ENCODE measurements around the gene ZNF365.

ZNF365 gene

GRCh38 chr10:62424026-62424425, 49.9 kb downstream of the ZNF365 start:
- TF ChIP-seq CTCF (conservative IDR thresholded peaks at IDR 0.05; ENCODE audit: low read depth, low read length), result no peak
- Histone ChIP-seq H3K27me3 (ENCODE audit: insufficient read depth, low read depth) (no peaks in the 10 kb centered on the region), H3K4me1 (ENCODE audit: low read depth, poor library complexity, severe bottlenecking) (no peaks in the 10 kb centered on the region), H4K20me1 (ENCODE audit: insufficient read depth) (no peaks in the 10 kb centered on the region), H3K27ac (no peak overlapping the region), H3K79me2 (ENCODE audit: insufficient read depth, low read depth) (no peaks in the 10 kb centered on the region), H2AFZ (ENCODE audit: low read depth) (no peak overlapping the region), H3K9ac (no peak overlapping the region), H3K4me3 (IDR thresholded peaks at IDR 0.05; ENCODE audit: insufficient read depth, low read depth, low read length) (no peak overlapping the region), H3K36me3 (ENCODE audit: insufficient read depth) (no peaks in the 10 kb centered on the region), H3K4me2 (no peak overlapping the region)

- no peaks in the 10 kb centered on the region for H3K27me3 ChIP-seq (ENCODE audit: insufficient read depth, low read depth)
- no peak overlapping the region for H3K27ac ChIP-seq
- H3K36me3 ChIP-seq (ENCODE audit: insufficient read depth), result no peaks in the 10 kb centered on the region
- H4K20me1 ChIP-seq (ENCODE audit: insufficient read depth), result no peaks in the 10 kb centered on the region
- no peak overlapping the region for H3K4me2 ChIP-seq
- H3K79me2 ChIP-seq (ENCODE audit: insufficient read depth, low read depth), result no peaks in the 10 kb centered on the region
- no peak overlapping the region for H2AFZ ChIP-seq (ENCODE audit: low read depth)
- H3K4me3 ChIP-seq (IDR thresholded peaks at IDR 0.05; ENCODE audit: insufficient read depth, low read depth, low read length), result no peak overlapping the region
- H3K4me1 ChIP-seq (ENCODE audit: low read depth, poor library complexity, severe bottlenecking), result no peaks in the 10 kb centered on the region
- no peak overlapping the region for H3K9ac ChIP-seq
- TF ChIP-seq CTCF (conservative IDR thresholded peaks at IDR 0.05; ENCODE audit: low read depth, low read length), result no peak
Observed at GRCh38 chr10:62426086-62426485, 51.9 kb downstream of the ZNF365 start.

- Histone ChIP-seq H4K20me1 (ENCODE audit: insufficient read depth) (no peaks in the 10 kb centered on the region), H3K4me2 (no peak overlapping the region), H3K79me2 (ENCODE audit: insufficient read depth, low read depth) (no peaks in the 10 kb centered on the region), H3K27ac (no peak overlapping the region), H3K4me1 (ENCODE audit: low read depth, poor library complexity, severe bottlenecking) (no peaks in the 10 kb centered on the region), H3K36me3 (ENCODE audit: insufficient read depth) (no peaks in the 10 kb centered on the region), H3K4me3 (IDR thresholded peaks at IDR 0.05; ENCODE audit: insufficient read depth, low read depth, low read length) (no peak overlapping the region), H2AFZ (ENCODE audit: low read depth) (no peak overlapping the region), H3K9ac (no peak overlapping the region), H3K27me3 (ENCODE audit: insufficient read depth, low read depth) (no peaks in the 10 kb centered on the region)
- no peak for TF ChIP-seq CTCF (conservative IDR thresholded peaks at IDR 0.05; ENCODE audit: low read depth, low read length)
Observed at GRCh38 chr10:62426600-62426999, 52.4 kb downstream of the ZNF365 start.

- no peaks in the 10 kb centered on the region for H3K79me2 ChIP-seq (ENCODE audit: insufficient read depth, low read depth)
- TF ChIP-seq CTCF (conservative IDR thresholded peaks at IDR 0.05; ENCODE audit: low read depth, low read length), result no peak
- H3K4me1 ChIP-seq (ENCODE audit: low read depth, poor library complexity, severe bottlenecking), result peaks cover 21% of the 10 kb centered on the region
- no peak overlapping the region for H3K9ac ChIP-seq
- H3K27ac ChIP-seq, result no peak overlapping the region
- H4K20me1 ChIP-seq (ENCODE audit: insufficient read depth), result no peaks in the 10 kb centered on the region
- H3K4me2 ChIP-seq, result no peak overlapping the region
- no peak overlapping the region for H2AFZ ChIP-seq (ENCODE audit: low read depth)
- no peaks in the 10 kb centered on the region for H3K36me3 ChIP-seq (ENCODE audit: insufficient read depth)
- no peaks in the 10 kb centered on the region for H3K27me3 ChIP-seq (ENCODE audit: insufficient read depth, low read depth)
- no peak overlapping the region for H3K4me3 ChIP-seq (IDR thresholded peaks at IDR 0.05; ENCODE audit: insufficient read depth, low read depth, low read length)
Observed at GRCh38 chr10:62430881-62431280, 56.7 kb downstream of the ZNF365 start.

Data from KMS-11 (cell line).